Adrenal gland (tissue), 5 donors: ENCODE data around the gene KDM4D.

ENCODE experiments used
- CTCF ChIP-seq, 6 experiments: fragments of 450-650 bp in 4 of 6; fragments of 200-600 bp in 2 of 6; sonication (generic) in 1 of 6; IDR thresholded peaks; 1 replicate in 5 of 6; 2 replicates in 1 of 6; pipeline versions ENCODE4 v1.5.1 to v1.8.0; 2016 to 2021; ENCODE audit warnings: antibody characterized with exemption in 6 of 6, mild to moderate bottlenecking in 2 of 6, moderate library complexity in 1 of 6
- POLR2A ChIP-seq, 2 donors: fragments of 450-650 bp; IDR thresholded peaks; one replicate each; pipeline ENCODE4 v1.6.1; 2017; ENCODE audit warnings: antibody characterized with exemption in 2 of 2, mild to moderate bottlenecking in 2 of 2, moderate library complexity in 1 of 2
- donor health status: DM: no; HTN: no; CAD: no.

- no peak for TF ChIP-seq CTCF (IDR thresholded peaks at IDR 0.05)
- TF ChIP-seq POLR2A (IDR thresholded peaks at IDR 0.05): no peak
These were observed 810 bp upstream of the KDM4D start for GRCh38 chr11:94972700-94973098.
